SK-N-SH treated with all-trans-retinoic acid at 6 μM for 48 hours (cell line): ENCODE measurements around the gene CFAP20.
"Not testable (repeated sequence)": the region's sequence is repeated elsewhere in the genome, so short reads cannot be mapped to it uniquely, and the experiment has no call there.

Source experiments
- ATAC-seq: fragments of 200-7000 bp; cut with Tn5 transposase; 3 replicates; pipeline ENCODE4 v1.9.1; 2020; ENCODE audit warnings: mild to moderate bottlenecking, moderate library complexity
- ARNTL ChIP-seq: fragments of 450-650 bp; formaldehyde crosslinking; IDR thresholded peaks from 2 replicates; pipeline ENCODE4 v1.5.0; 2020; ENCODE audit warnings: low read depth, mild to moderate bottlenecking, moderate library complexity, borderline replicate concordance
- CSDC2 ChIP-seq: fragments of 250-450 bp; sonication (Bioruptor Pico); IDR thresholded peaks from 2 replicates; pipeline ENCODE4 v1.5.0; 2020; ENCODE audit warnings: mild to moderate bottlenecking, moderate library complexity
- ESRRG ChIP-seq: fragments of 250-450 bp; sonication (Bioruptor Pico); IDR thresholded peaks from 2 replicates; pipeline ENCODE4 v1.6.1; 2021; ENCODE audit warnings: mild to moderate bottlenecking
- GLIS3 ChIP-seq: fragments of 250-450 bp; sonication (Bioruptor Pico); IDR thresholded peaks from 2 replicates; pipeline ENCODE4 v1.5.0; 2020; ENCODE audit warnings: mild to moderate bottlenecking, moderate library complexity
- ISL1 ChIP-seq: fragments of 250-450 bp; sonication (Bioruptor Pico); IDR thresholded peaks from 2 replicates; pipeline ENCODE4 v2.1.2; 2022; ENCODE audit warnings: mild to moderate bottlenecking, moderate library complexity
- OSR1 ChIP-seq: fragments of 250-450 bp; sonication (Bioruptor Pico); IDR thresholded peaks from 2 replicates; pipeline ENCODE4 v1.8.0; 2022; ENCODE audit warnings: moderate library complexity, mild to moderate bottlenecking, inconsistent platforms
- PPARA ChIP-seq: fragments of 250-450 bp; sonication (Bioruptor Pico); IDR thresholded peaks from 2 replicates; pipeline ENCODE4 v1.5.0; 2020; ENCODE audit warnings: mild to moderate bottlenecking, borderline replicate concordance
- SNAI2 ChIP-seq: fragments of 250-450 bp; sonication (Bioruptor Pico); IDR thresholded peaks from 2 replicates; pipeline ENCODE4 v1.5.0; 2020; ENCODE audit warnings: mild to moderate bottlenecking, moderate library complexity
- TCF4 ChIP-seq: fragments of 250-450 bp; sonication (Bioruptor Pico); IDR thresholded peaks from 2 replicates; pipeline ENCODE4 v1.8.0; 2021; ENCODE audit warnings: mild to moderate bottlenecking, moderate library complexity, borderline replicate concordance
- TOX ChIP-seq: fragments of 250-450 bp; sonication (Bioruptor Pico); IDR thresholded peaks from 2 replicates; pipeline ENCODE4 v1.8.0; 2021; ENCODE audit warnings: mild to moderate bottlenecking, moderate library complexity, borderline replicate concordance
- ZC3H10 ChIP-seq: fragments of 250-450 bp; sonication (Bioruptor Pico); IDR thresholded peaks from 2 replicates; pipeline ENCODE4 v1.5.1; 2021; ENCODE audit warnings: mild to moderate bottlenecking, moderate library complexity
- ZFP3 ChIP-seq: fragments of 250-450 bp; sonication (Bioruptor Pico); IDR thresholded peaks from 2 replicates; pipeline ENCODE4 v1.5.0; 2020; ENCODE audit warnings: mild to moderate bottlenecking, moderate library complexity
- ZFP30 ChIP-seq: fragments of 450-650 bp; formaldehyde crosslinking; IDR thresholded peaks from 2 replicates; pipeline ENCODE4 v1.5.0; 2022; ENCODE audit warnings: mild to moderate bottlenecking, moderate library complexity
- ZNF565 ChIP-seq: fragments of 450-650 bp; formaldehyde crosslinking; conservative IDR thresholded peaks from 2 replicates; pipeline ENCODE4 v1.5.0; 2020; ENCODE audit warnings: low read depth, mild to moderate bottlenecking, moderate library complexity
- ZNF70 ChIP-seq: fragments of 450-650 bp; formaldehyde crosslinking; IDR thresholded peaks from 2 replicates; pipeline ENCODE4 v1.5.0; 2020; ENCODE audit warnings: mild to moderate bottlenecking, moderate library complexity
- ZNF8 ChIP-seq: fragments of 450-650 bp; formaldehyde crosslinking; IDR thresholded peaks from 2 replicates; pipeline ENCODE4 v1.5.0; 2020; ENCODE audit warnings: mild to moderate bottlenecking, moderate library complexity
- TF ChIP-seq, protein P1 (sequence below): fragments of 250-450 bp; sonication (Bioruptor Pico); IDR thresholded peaks from 2 replicates; pipeline ENCODE4 v1.8.0; 2021; ENCODE audit warnings: low read depth, mild to moderate bottlenecking, moderate library complexity, borderline replicate concordance
- TF ChIP-seq, protein P2 (sequence below): fragments of 250-450 bp; sonication (Bioruptor Pico); IDR thresholded peaks from 2 replicates; pipeline ENCODE4 v1.8.0; 2020; ENCODE audit warnings: mild to moderate bottlenecking, moderate library complexity, borderline replicate concordance
- TF ChIP-seq, protein P3 (sequence below): fragments of 250-450 bp; sonication (Bioruptor Pico); IDR thresholded peaks from 2 replicates; pipeline ENCODE4 v1.5.1; 2021; ENCODE audit warnings: mild to moderate bottlenecking, moderate library complexity
- TF ChIP-seq, protein P4 (sequence below): fragments of 250-450 bp; sonication (Bioruptor Pico); IDR thresholded peaks from 2 replicates; pipeline ENCODE4 v1.5.0; 2020; ENCODE audit warnings: mild to moderate bottlenecking, moderate library complexity
- TF ChIP-seq, protein P5 (sequence below): fragments of 250-450 bp; sonication (Bioruptor Pico); IDR thresholded peaks from 2 replicates; pipeline ENCODE4 v1.5.1; 2020; ENCODE audit warnings: low read depth, mild to moderate bottlenecking, moderate library complexity

CFAP20 gene

DNA sequence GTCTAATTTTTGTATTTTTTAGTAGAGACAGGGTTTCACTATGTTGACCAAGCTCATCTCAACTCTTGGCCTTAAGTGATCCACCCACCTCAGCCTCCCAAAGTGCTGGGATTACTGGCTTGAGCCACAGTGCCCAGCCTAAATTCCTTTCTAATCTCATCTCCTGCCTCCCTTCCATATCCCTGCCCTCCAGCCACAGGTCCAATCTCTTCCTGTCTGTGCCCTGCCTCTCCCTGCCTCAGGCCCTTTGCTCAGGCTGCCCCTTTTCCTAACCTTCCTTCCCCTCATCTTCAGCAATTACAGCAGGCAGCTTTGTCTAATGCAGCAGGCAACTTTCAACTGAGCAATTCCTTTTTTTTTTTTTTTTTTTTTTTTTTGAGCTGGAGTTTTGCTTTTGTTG lies 46.8 kb downstream of the CFAP20 start (continued):
- TF ChIP-seq, protein P1, sequence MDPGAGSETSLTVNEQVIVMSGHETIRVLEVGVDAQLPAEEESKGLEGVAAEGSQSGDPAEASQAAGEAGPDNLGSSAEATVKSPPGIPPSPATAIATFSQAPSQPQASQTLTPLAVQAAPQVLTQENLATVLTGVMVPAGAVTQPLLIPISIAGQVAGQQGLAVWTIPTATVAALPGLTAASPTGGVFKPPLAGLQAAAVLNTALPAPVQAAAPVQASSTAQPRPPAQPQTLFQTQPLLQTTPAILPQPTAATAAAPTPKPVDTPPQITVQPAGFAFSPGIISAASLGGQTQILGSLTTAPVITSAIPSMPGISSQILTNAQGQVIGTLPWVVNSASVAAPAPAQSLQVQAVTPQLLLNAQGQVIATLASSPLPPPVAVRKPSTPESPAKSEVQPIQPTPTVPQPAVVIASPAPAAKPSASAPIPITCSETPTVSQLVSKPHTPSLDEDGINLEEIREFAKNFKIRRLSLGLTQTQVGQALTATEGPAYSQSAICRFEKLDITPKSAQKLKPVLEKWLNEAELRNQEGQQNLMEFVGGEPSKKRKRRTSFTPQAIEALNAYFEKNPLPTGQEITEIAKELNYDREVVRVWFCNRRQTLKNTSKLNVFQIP (CRISPR knock-in tag): no peak
- TF ChIP-seq SNAI2 (no peak), GLIS3 (CRISPR knock-in tag) (no peak)

DNA sequence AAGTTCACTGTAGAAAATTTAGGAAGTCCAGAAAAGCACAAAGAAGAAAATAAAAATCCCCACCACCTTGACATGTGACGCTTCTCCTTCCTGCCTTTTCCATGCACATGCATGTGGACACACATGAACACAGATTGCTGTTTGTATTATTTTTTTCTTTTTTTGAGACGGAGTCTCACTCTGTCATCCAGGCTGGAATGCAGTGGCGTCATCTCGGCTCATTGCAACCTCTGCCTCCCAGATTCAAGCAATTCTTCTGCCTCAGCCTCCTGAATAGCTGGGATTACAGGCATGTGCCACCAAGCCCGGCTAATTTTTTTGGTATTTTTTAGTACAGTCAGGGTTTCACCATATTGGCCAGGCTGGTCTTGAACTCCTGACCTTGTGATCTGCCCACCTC lies 48.5 kb downstream of the CFAP20 start:
- ATAC-seq: not testable (repeated sequence)

DNA sequence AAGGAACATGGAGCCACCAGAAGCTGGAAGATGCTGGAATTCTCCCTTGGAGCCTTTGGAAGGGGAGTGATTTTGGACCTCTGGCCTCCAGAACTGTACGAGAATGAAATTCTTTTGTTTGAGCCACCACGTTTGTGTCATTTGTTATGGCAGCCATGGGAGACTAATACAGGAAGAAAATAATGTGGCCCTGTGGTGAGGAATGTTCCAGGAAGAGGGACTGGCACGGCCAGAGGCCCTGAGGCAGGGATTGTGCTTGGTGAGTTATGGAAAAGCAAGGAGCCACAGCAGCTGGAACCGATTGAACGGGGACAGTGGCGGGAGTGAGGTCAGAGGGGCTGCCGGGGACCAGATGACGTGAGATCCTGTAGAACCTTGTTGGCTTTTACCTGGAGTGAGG lies 51.4 kb downstream of the CFAP20 start:
- no peak for ATAC-seq
- TF ChIP-seq, protein P2, sequence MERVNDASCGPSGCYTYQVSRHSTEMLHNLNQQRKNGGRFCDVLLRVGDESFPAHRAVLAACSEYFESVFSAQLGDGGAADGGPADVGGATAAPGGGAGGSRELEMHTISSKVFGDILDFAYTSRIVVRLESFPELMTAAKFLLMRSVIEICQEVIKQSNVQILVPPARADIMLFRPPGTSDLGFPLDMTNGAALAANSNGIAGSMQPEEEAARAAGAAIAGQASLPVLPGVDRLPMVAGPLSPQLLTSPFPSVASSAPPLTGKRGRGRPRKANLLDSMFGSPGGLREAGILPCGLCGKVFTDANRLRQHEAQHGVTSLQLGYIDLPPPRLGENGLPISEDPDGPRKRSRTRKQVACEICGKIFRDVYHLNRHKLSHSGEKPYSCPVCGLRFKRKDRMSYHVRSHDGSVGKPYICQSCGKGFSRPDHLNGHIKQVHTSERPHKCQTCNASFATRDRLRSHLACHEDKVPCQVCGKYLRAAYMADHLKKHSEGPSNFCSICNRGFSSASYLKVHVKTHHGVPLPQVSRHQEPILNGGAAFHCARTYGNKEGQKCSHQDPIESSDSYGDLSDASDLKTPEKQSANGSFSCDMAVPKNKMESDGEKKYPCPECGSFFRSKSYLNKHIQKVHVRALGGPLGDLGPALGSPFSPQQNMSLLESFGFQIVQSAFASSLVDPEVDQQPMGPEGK (CRISPR knock-in tag): no peak
- TF ChIP-seq PPARA (CRISPR knock-in tag) (no peak), SNAI2 (no peak), ARNTL (CRISPR knock-in tag) (no peak), ZNF565 (CRISPR knock-in tag) (no peak), OSR1 (CRISPR knock-in tag) (no peak), GLIS3 (CRISPR knock-in tag) (no peak), ZFP30 (CRISPR knock-in tag) (no peak), ISL1 (no peak)
- TF ChIP-seq, protein P1 (CRISPR knock-in tag): no peak

DNA sequence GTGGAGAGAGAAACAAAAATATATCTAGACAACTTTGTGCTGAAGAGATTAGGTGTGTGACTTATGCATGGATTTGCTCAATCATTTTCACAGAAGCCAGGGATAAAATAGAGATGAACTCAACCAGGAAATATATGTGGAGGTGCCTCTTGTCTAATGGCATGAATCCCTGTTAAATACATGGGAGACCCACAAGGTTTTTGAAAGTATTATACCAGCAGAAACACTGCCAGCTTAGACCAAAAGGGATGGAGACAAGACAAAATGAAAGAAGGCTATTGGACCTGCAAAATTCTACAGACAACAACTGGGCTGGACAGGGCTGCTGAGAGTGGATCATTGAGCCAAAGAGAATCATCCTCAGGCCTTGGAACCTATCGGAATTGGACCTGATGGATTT lies 52.7 kb downstream of the CFAP20 start:
- no peak for TF ChIP-seq PPARA (CRISPR knock-in tag)
- TF ChIP-seq ZFP3 (CRISPR knock-in tag): no peak
- no peak for TF ChIP-seq SNAI2
- TF ChIP-seq GLIS3 (CRISPR knock-in tag): no peak
- no peak for TF ChIP-seq ZC3H10
- TF ChIP-seq ESRRG (CRISPR knock-in tag): no peak
- TF ChIP-seq TCF4: no peak
- TF ChIP-seq, protein P3, sequence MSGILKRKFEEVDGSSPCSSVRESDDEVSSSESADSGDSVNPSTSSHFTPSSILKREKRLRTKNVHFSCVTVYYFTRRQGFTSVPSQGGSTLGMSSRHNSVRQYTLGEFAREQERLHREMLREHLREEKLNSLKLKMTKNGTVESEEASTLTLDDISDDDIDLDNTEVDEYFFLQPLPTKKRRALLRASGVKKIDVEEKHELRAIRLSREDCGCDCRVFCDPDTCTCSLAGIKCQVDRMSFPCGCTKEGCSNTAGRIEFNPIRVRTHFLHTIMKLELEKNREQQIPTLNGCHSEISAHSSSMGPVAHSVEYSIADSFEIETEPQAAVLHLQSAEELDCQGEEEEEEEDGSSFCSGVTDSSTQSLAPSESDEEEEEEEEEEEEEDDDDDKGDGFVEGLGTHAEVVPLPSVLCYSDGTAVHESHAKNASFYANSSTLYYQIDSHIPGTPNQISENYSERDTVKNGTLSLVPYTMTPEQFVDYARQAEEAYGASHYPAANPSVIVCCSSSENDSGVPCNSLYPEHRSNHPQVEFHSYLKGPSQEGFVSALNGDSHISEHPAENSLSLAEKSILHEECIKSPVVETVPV (CRISPR knock-in tag): no peak
- TF ChIP-seq, protein P2 (CRISPR knock-in tag): no peak
- no peak for TF ChIP-seq CSDC2 (CRISPR knock-in tag)
- TF ChIP-seq TOX (CRISPR knock-in tag): no peak
- no peak for TF ChIP-seq ZNF8
- TF ChIP-seq ZNF70: no peak
- no peak for TF ChIP-seq ISL1
- no peak for TF ChIP-seq ARNTL (CRISPR knock-in tag)
- TF ChIP-seq, protein P4, sequence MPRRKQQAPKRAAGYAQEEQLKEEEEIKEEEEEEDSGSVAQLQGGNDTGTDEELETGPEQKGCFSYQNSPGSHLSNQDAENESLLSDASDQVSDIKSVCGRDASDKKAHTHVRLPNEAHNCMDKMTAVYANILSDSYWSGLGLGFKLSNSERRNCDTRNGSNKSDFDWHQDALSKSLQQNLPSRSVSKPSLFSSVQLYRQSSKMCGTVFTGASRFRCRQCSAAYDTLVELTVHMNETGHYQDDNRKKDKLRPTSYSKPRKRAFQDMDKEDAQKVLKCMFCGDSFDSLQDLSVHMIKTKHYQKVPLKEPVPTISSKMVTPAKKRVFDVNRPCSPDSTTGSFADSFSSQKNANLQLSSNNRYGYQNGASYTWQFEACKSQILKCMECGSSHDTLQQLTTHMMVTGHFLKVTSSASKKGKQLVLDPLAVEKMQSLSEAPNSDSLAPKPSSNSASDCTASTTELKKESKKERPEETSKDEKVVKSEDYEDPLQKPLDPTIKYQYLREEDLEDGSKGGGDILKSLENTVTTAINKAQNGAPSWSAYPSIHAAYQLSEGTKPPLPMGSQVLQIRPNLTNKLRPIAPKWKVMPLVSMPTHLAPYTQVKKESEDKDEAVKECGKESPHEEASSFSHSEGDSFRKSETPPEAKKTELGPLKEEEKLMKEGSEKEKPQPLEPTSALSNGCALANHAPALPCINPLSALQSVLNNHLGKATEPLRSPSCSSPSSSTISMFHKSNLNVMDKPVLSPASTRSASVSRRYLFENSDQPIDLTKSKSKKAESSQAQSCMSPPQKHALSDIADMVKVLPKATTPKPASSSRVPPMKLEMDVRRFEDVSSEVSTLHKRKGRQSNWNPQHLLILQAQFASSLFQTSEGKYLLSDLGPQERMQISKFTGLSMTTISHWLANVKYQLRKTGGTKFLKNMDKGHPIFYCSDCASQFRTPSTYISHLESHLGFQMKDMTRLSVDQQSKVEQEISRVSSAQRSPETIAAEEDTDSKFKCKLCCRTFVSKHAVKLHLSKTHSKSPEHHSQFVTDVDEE: no peak
- TF ChIP-seq OSR1 (CRISPR knock-in tag): no peak
- TF ChIP-seq, protein P5, sequence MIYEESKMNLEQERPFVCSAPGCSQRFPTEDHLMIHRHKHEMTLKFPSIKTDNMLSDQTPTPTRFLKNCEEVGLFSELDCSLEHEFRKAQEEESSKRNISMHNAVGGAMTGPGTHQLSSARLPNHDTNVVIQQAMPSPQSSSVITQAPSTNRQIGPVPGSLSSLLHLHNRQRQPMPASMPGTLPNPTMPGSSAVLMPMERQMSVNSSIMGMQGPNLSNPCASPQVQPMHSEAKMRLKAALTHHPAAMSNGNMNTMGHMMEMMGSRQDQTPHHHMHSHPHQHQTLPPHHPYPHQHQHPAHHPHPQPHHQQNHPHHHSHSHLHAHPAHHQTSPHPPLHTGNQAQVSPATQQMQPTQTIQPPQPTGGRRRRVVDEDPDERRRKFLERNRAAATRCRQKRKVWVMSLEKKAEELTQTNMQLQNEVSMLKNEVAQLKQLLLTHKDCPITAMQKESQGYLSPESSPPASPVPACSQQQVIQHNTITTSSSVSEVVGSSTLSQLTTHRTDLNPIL (CRISPR knock-in tag): no peak
- TF ChIP-seq, all 23 proteins: peak for 0
- no peak for ATAC-seq
